ENCODE measurements around the gene TTC22.
"Not testable (repeated sequence)": the region's sequence is repeated elsewhere in the genome, so short reads cannot be mapped to it uniquely, and the experiment has no call there.

The TTC22 gene

DNA sequence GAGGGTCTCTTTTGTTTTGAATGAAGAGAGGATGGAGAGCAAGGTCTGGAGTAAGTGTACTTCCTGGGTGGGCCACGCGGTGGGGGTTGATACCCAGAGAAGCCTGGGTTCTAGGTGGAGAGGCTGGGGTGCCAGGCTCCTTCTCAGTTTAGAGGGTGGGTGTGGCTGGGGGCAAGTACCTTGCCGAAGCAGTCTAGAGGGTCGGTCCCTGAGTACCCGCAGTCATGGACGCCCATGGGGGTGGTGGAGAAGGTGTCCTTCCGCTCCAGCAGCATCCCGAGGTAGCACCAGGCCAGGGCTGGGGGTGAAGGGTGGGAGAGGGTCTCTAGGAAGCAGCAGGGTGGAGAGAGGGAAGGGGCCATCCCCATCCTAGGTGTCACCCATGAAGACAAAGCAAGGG lies 14.3 kb downstream of the TTC22 start:
- DNase-seq (ENCODE audit: low read depth), result no peak

DNA sequence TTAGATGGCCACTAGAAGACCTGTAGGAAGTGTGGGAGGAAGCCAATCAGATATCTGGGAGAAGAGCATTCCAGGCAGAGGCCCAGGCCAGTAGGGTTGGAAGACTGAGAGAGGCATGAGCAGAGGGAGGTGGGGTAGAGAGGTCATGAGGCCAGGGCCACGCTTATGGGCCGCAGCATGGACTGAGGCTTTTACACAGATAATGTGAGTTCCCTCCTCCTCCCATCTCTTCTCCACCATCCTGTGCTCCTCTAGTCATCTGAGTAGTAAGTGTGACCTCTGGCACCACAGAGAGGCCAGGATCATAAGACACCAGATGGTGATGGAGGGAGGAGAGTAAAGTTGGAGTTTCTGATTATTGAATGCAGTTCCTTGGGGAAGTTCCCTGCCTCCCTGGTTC lies 17.1 kb downstream of the TTC22 start:
- no peak for DNase-seq (ENCODE audit: low read depth)

DNA sequence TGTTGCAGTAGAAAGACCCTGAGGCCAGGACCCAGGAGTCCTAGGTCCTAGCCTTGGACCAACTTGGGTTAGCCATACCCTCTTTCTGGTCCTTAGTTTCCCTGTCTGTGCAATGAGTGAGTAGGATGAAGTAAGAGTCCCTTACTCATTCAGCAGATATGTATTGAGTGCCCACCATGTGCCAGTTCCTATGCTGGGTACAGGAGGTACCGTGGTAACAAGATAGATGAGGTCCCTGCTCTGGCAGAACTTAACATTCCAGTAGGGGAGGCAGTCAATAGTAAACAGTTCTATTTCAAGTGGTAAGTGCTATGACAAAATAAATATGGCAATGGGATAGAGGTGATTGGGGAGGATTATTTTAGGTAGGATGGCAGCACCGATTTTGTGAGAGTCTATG lies 18.5 kb downstream of the TTC22 start:
- no peak for DNase-seq (ENCODE audit: low read depth)

DNA sequence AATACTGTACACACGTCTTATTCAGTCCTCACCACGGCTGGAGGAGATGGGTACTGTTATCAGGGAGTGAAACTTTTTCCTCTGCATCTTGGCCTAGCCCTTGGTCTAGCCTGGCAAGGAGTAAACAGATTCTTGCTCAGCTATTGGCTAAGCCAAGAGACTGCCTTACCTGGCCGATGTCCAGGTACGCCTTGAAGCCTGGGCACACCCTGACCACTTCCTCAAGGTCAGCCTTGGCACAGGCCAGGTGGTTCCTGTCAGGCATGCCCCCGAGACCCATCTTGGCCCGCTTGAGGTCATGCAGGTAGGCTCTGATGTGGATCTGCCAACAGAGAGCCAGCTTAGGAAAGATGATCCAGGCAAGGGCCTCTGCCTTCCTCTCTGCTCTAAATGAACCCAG lies 19.0 kb downstream of the TTC22 start:
- no peak for DNase-seq (ENCODE audit: low read depth)

DNA sequence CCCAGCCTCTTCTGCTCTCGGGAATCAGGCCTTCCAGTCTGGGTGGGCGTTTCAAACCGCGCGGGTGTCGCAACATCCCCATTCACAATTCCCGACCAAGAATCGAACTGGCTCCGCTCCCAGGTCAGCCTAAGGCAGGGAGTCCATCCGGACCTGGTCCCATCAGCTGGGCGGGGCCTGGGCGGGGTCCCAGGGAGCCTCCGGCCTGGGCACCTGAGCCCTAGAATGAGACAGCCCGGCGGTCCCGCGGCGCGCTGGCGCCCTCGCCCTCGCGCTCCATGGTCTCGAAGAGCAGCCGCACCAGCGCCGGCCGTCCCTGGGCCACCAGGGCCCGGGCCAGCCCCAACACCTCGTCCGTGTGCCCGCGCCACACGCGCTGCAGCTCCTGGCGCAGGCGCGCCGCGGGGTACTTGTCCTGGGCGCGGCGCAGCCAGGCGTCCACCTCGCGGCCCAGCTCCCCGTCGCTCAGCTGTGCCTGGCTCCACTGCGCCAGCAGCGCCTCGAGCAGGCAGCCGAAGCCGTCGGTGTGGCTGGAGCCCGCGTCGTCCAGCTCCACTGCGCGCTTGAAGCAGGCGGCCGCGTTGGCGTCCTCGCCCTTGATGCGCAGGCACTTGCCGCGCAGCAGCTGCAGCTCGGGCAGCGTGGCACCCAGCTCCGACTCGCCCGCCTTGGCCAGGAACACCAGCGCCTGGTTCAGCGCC lies 19.9 kb downstream of the TTC22 start:
- DNase-seq (ENCODE audit: low read depth), result no peak

DNA sequence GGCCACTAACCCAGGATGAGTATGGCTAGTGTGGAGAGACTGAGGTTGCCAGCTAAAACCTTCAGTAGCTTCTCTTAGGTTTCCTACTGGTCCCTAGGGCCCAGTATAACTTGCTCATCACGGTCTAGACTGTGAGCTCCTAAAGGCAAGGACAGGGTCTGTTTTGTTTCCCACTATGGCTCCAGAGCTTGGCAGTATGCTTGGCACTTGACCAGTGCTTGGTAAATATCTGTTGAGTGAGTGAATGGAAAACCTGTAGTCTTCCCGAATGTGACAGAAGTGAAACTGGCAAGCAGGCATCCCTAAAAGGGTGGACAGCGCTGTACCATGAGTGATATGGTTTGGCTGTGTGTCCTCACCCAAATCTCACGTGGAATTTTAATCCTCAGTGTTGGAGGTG lies 23.7 kb downstream of the TTC22 start:
- no peak for DNase-seq (ENCODE audit: low read depth)

DNA sequence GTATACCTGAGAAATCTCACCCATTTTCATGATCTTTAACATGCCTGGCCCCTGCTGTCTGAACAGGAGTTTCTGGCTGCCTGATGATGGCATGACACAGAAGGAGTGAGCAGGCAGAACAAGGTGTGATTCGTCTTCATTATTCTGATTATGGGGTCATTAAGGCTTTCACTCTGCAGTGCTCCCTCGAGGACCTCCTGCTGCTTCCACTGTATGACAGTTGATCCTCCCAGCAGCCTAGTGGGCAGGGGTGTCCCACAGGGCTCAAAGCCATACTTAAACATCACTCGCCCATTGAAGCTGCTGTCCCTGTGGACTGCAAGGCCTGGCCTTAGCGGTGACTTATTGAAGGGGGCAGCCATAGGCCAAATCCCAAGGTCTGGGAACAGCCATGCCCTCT lies 24.1 kb downstream of the TTC22 start:
- DNase-seq (ENCODE audit: low read depth), result no peak

DNA sequence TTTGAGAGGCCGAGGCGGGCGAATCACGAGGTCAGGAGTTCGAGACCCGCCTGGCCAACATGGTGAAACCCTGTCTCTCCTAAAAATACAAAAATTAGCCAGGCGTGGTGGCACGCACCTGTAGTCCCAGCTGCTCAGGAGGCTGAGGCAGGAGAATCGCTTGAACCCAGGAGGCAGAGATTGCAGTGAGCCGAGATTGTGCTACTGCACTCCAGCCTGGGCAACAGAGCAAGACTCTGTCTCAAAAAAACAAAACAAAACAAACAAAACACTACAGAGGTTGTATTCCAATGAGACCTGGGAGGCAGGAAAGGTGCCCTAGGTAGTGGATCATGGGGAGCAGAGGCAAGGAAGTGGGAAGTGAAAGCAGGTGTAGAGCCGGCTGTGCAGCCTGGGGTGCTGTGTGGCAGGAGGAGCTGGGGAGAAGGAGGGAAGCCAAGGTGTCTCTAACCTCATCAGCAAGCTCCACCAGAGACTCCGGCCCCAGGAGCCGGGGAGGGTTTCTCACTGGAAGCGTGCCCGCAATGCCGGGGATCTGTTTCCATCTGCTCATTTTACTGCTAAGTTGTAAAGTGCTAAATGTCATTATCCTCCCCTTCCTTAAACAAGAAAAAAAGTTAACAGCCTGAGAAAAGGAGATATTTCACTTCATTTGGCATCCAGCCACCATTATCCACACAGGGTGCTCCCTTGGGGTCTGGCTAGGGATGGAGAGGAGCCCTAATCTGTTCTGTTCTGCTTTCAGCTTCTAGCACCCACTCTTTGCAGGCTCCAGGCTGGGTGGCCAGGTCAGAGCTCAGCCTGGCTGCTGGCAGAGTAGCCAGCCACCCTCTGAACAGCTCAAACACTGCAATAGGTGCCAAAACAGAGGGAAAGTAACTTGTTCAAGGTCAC lies 25.0 kb downstream of the TTC22 start:
- DNase-seq (ENCODE audit: low read depth), result not testable (repeated sequence)

DNA sequence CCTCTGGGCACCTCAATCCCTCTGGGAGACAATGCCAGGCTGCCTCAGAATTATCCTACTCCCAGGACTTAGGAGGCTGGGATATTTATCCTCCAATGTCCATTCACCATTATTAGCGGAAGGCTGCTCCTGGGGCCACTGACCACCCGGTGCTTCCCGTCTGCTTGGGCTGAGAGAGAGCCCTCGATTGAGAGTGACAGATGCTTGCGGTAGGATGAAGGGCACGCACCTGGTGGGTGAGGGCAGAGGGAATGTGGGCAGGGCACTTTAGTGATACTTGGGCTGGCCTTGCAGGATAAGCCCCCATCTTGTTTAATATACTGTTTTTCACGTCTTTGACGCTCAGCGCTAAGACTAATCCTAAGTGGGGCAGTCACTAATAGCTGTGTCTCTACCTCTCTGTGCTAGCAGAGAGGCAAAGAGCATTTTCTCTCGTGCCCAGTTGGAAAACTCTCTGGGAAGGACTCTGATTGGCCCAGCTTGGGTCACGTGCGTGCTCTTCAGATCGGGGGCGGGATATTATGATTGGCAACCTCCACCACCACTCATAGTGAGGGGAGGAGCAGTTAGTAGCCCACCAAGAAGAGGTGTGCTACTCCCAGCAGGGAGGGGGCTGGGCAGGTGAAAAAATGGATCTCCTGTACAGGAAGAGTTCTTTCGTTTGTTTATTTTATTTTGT lies 26.2 kb downstream of the TTC22 start:
- DNase-seq (ENCODE audit: low read depth), result no peak

DNA sequence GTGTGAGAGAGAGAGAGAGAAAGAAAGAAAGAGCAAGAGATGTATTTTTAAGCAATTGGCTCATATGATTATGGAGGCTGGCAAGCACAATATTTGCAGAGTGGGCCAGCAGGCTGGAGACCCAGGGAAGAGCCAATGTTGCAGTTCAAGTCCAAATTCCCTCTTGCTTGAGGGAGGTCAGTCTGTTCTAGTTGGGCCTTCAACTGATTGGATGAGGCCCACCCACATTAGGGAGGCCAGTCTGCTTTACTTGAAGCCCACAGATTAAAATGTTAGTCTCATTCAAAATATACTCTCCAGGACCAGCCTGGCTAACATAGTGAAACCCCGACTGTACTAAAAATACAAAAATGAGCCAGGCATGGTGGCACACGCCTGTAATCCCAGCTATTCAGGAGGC lies 28.2 kb downstream of the TTC22 start:
- no peak for DNase-seq (ENCODE audit: low read depth)

DNA sequence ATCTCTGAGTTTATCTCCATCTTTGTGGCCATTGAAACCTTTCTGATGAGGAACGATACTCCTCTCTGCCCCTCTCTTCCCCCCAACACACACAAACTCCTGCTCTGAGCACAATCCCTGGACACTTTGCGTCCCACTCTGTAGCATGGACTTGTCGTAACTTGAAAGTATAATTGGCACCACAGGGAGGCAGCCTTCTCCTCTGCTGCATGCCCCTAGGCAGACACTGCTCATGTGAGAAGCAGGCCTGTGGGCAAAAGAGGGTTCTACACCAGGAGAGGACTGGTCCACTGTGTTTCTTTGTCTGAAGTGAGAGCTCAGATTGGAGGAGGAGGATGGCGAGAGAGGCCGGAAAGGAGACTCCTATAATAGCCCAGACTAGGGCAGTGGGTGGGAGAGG lies 33.0 kb downstream of the TTC22 start:
- no peak for DNase-seq (ENCODE audit: low read depth)

DNA sequence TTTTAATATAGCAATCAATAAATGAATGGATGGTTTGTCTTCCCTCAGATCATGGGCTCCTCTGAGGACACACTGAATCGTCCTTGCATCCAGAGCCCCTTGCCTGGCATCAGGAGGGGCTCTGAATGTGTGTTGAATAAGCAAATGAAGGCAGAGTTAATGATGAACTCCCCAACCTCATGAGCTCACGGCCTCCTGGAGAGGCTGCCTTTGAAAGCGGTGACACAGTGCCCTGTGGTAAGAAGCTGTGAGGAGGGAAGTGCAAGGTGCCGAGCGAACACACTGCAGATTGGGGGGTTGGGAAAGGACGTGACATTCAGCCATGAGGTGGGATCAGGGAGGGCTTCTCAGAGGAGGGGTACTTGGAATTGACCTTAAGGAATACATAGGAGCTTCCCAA lies 33.6 kb downstream of the TTC22 start:
- DNase-seq (ENCODE audit: low read depth), result no peak

DNA sequence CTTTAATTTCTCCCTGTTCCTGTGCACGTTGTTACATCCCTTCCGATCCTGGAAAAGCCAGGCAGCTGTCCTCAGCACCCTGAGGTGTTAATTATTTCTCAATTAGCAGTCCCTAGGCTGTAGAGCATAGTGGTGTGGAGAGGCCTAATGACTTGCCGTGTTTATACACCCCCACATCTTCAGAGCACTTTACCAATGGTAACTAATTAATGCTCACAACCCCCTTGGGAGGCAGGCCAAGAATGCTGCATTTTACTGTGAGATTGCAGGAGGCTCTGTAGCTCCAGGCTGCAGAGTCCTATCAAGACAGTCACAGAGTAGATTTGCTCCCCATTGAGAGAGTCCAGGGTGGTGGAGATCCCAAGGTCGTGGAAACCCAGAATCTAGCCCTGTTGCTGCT lies 34.4 kb downstream of the TTC22 start:
- no peak for DNase-seq (ENCODE audit: low read depth)

DNA sequence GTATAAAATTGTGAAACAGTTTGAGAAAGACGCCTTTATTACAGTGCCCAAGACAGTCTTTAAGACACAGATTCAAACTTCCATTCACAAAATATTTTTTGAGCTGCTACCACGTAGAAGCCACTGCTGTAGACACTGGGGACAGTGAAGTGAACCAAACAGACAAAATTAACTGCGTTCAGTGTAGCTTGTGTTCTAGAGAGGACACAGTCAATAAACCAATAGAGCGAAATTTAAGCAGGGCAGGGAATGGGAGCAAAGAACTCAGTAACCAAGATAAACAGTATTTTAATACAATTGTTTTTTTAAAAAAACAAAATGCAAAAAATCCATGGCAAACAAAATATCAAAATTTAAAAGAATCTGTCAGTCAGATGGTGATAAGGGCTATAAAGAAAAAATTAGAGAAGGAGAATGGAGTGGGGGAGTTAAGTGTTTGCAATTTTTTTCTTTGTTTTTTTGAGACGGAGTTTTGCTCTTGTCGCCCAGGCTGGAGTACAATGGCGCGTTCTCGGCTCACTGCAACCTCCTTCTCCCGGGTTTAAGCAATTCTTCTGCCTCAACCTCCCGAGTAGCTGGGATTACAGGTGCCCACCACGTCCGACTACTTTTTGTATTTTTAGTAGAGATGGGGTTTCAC lies 36.1 kb downstream of the TTC22 start:
- no peak for DNase-seq (ENCODE audit: low read depth)

DNA sequence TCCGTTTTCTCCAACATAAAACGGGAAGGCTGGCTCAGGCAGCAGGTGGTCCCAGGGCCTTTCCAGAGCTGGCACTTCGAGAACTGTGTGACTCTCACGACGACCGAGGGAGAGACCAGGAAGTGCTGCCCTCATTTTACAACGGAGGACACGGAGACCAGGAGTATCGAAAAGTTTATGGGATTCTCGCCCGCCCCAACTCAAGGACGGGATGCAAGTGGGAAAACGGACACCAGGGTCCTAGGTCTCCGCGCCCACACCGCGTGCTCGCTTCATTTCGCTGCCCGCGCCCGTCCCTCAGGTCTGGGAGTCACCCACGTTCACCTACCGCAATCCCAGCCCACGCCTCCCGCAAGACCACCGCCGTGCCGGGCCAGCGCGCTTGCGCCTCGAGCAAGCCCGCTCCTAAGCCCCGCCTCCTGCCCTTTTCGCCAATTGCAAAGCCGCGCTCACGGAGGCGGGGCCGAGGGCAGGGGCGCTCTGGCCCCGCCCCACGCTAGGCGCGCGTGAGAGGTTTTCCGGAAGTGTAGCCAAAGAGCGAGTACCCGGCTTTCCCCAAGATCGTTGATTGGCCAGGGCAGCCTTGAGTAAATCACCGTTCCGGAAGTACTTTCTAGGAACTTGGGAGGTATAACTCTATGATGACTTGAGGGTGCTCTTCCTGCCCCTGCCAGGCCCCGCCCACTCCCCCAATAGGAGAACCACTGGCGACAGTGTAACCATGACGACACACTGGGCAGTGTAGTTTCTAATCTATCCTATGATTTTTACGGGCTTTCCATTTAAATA lies 36.8 kb downstream of the TTC22 start, which contains the start of gene PARS2:
Gene PARS2 (minus strand): TSS at position 391 of the 789 bp plus-strand sequence. CDS start 5,362 bp downstream, outside the sequence.
- peak; percentile 95 for DNase-seq (ENCODE audit: low read depth)

DNA sequence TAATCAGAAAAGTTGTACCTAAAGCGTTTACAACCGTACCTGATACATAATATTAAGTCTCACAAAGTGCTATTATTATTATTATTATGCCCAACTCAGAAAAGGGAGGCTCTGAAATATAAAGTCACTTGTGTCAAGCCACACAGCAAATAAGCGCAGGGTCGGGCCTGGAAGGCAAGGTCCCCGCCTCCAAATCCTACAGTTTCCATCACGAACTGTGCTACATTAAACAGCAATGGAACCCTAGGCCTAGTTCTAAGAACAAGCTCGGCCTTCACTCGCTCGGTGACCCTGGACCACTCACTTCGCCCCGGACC lies 37.3 kb downstream of the TTC22 start:
- no peak for DNase-seq (ENCODE audit: low read depth)

DNA sequence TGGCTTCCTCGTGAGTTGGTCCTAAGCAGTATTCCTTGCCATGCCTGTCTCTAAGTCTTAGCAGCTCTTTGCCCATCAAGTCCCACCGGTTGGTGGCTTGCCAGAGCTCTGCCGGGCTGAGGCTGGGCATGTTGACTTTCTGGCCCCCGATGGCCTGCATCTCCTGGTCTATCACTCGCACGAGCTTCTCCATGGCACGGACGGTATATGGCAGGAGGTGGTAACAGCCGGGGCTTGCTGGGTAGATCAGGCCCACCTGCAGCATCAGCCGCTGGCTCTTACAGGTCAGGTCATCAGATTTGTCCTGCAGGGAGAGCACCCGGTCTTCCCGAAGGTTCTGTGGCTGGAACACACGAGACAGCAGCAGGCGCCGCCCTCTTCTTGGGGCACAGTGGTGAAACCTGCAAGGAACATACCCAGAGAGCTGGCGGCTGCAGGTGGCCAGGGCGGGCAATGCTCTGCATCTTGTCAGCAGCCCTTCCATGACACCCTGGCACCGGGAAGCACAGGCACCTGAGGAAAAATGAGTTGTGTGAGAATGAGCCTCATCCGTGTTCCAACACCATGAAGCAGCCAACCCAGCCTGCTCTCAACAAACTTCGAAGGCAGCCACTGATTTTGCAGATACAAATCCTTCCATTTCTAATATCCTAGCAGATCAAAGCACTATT lies 42.3 kb downstream of the TTC22 start:
- no peak for DNase-seq (ENCODE audit: low read depth)

DNA sequence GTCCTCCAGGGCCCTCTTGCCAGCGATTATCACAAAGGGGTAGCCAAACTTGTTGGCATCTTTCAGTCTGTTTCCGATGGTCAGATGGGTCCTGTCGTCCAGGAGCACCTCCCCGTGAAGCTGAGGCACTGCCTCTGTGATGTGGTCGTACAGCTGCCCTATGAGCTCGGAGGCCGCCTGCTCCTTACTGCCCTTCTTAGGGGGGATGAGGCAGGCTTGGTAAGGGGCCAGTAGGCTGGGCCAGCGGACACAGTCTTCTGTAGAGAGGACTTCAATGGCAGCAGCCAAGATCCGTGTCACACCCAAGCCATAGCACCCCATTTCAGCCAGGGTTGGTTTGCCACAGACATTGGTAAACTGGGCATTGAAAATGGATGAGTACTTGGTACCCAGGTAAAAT lies 43.3 kb downstream of the TTC22 start:
- DNase-seq (ENCODE audit: low read depth), result no peak

DNA sequence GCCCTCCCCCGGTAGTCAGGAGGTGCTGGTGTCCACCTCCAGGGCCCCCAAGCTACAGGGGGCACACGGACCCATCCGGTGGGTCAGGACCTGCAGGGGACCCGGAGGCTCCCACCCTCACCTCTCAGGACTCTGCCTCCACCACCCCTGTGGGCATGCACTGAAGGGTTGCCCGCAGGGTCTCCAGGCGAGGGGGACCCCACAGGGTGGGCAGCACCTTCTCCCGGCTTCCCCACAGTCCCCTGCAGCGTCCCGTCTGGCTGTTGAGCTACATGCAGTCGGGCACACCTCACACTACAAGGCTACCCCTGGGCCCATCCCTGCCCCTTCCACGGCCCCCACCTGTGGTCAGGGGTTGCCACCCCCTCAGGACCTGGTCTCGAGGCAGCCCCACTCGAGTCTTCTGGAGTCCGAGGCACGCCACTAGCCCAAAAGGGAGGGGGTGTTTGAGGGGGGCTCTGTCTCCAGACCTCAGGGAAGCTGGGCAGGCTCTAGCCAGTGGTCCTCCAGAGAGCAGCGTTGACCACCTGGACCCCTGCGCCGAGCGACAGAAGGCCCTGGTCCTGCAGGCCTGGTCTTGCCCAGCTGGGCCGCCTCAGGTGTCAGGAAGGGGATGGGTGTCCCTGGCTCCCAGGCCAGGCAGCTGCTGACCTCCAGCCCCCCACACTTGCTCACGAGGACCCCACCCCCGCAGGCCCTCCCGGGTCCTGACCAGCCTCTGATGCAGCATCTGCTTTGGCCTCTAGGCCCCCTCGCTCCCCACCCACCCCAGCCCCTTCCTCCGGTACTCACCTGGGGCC lies 46.4 kb downstream of the TTC22 start:
- no peak for DNase-seq (ENCODE audit: low read depth)

DNA sequence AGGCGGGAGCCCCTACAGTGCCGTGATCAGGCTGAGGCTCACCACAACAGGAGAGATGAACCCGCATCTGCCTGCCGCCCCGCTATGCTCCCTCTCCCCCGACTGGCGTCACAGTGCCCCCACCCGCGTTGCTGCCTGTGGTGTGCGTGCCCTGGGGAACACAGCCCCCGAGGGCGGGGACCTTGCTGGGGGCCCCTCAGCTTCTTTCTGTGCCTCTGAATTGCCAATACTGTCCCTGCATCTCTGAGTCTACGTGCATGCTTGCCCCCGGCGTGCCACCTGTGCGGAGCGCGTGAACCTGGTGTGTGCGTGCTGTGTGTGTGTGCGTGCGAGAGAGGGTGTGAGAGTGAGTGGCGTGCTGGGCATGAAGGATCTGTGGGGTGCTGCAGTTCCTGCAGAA lies 47.1 kb downstream of the TTC22 start:
- DNase-seq (ENCODE audit: low read depth), result no peak
